ENCODE measurements around the gene NEGR1. TPM values are rescaled to one million over a fixed set of nuclear protein-coding genes. Genes with fewer than 3 reads are reported as not detected.

The NEGR1 gene
- total RNA-seq, 1 experiment from 2014 or later = 0.44 TPM

GRCh38 chr1:71532343-71532742 is 750.0 kb downstream of the NEGR1 start:
- CTCF ChIA-PET = no interaction called here
- intact Hi-C loops (cut with micrococcal nuclease; ENCODE audit: unreplicated experiment) = no loop called here
- Histone ChIP-seq H3K4me3 (no peak overlapping the region), H3K9me2 (ENCODE audit: insufficient read depth) (no peaks in the 10 kb centered on the region), H3K4me1 (replicated peaks; ENCODE audit: insufficient read depth) (no peaks in the 10 kb centered on the region), H3K79me2 (ENCODE audit: low read depth) (no peaks in the 10 kb centered on the region), H2AFZ (no peak overlapping the region), H3F3A (ENCODE audit: insufficient read depth, low read depth) (no peaks in the 10 kb centered on the region), H3K36me3 (ENCODE audit: low read depth) (no peaks in the 10 kb centered on the region), H3K27me3 (ENCODE audit: insufficient read depth, low read depth) (no peaks in the 10 kb centered on the region), H3K27ac (no peak overlapping the region), H4K20me1 (ENCODE audit: insufficient read depth) (no peaks in the 10 kb centered on the region), H3K4me2 (no peak overlapping the region), H3K9me3 (ENCODE audit: insufficient read depth, low read depth) (no peaks in the 10 kb centered on the region)
- POLR2A ChIA-PET (ENCODE audit: unreplicated experiment) = no interaction called here
- TF ChIP-seq EZH2 (IDR thresholded peaks at IDR 0.05; ENCODE audit: low read depth) = no peak
- no peak for TF ChIP-seq CTCF (conservative IDR thresholded peaks at IDR 0.05)
- no TSS peak for BruUV-seq (replicated peaks)
- no peak for DNase-seq

- Histone ChIP-seq H3K9me3 (ENCODE audit: insufficient read depth, low read depth) (no peaks in the 10 kb centered on the region), H3K4me2 (no peak overlapping the region), H3F3A (ENCODE audit: insufficient read depth, low read depth) (no peaks in the 10 kb centered on the region), H3K27me3 (ENCODE audit: insufficient read depth, low read depth) (no peaks in the 10 kb centered on the region), H2AFZ (no peak overlapping the region), H3K9me2 (ENCODE audit: insufficient read depth) (no peaks in the 10 kb centered on the region), H3K36me3 (ENCODE audit: low read depth) (no peaks in the 10 kb centered on the region), H3K4me3 (no peak overlapping the region), H3K4me1 (replicated peaks; ENCODE audit: insufficient read depth) (no peaks in the 10 kb centered on the region), H3K27ac (no peak overlapping the region), H3K79me2 (ENCODE audit: low read depth) (no peaks in the 10 kb centered on the region), H4K20me1 (ENCODE audit: insufficient read depth) (no peaks in the 10 kb centered on the region)
- BruUV-seq (replicated peaks) = no TSS peak
- ChIA-PET CTCF (no interaction called here), POLR2A (ENCODE audit: unreplicated experiment) (no interaction called here)
- TF ChIP-seq CTCF (conservative IDR thresholded peaks at IDR 0.05) (no peak), EZH2 (IDR thresholded peaks at IDR 0.05; ENCODE audit: low read depth) (no peak)
- intact Hi-C loops (cut with micrococcal nuclease; ENCODE audit: unreplicated experiment) = no loop called here
- DNase-seq = no peak
Observed at GRCh38 chr1:71526824-71527223, 755.5 kb downstream of the NEGR1 start.

- Histone ChIP-seq H3K27me3 (ENCODE audit: insufficient read depth, low read depth) (no peaks in the 10 kb centered on the region), H3K4me1 (replicated peaks; ENCODE audit: insufficient read depth) (no peaks in the 10 kb centered on the region), H3K27ac (no peak overlapping the region), H4K20me1 (ENCODE audit: insufficient read depth) (no peaks in the 10 kb centered on the region), H3K4me2 (no peak overlapping the region), H3K9me3 (ENCODE audit: insufficient read depth, low read depth) (no peaks in the 10 kb centered on the region), H3K36me3 (ENCODE audit: low read depth) (no peaks in the 10 kb centered on the region), H3K4me3 (no peak overlapping the region), H3F3A (ENCODE audit: insufficient read depth, low read depth) (no peaks in the 10 kb centered on the region), H3K9me2 (ENCODE audit: insufficient read depth) (no peaks in the 10 kb centered on the region), H2AFZ (no peak overlapping the region), H3K79me2 (ENCODE audit: low read depth) (no peaks in the 10 kb centered on the region)
- BruUV-seq (replicated peaks) = no TSS peak
- no peak for DNase-seq
- POLR2A ChIA-PET (ENCODE audit: unreplicated experiment) = no interaction called here
- CTCF ChIA-PET = no interaction called here
- intact Hi-C loops (cut with micrococcal nuclease; ENCODE audit: unreplicated experiment) = loop anchor here (5.0 kb wide), 2 partner anchors 420 to 440 kb away; partner anchors contain the start of gene ZRANB2
- TF ChIP-seq EZH2 (IDR thresholded peaks at IDR 0.05; ENCODE audit: low read depth) = no peak
- TF ChIP-seq CTCF (conservative IDR thresholded peaks at IDR 0.05) = no peak
Observed at GRCh38 chr1:71522721-71523120, 759.6 kb downstream of the NEGR1 start.

Data from PC-9 (cell line).